T-cell (primary cell): ENCODE results near the gene PAQR6. TPM values are rescaled to one million over a fixed set of nuclear protein-coding genes. Genes with fewer than 3 reads are reported as not detected.

Experiments
- ATAC-seq, 4 experiments: fragments of 200-7000 bp in 3 of 4; fragments of 150-1000 bp in 1 of 4; cut with Tn5 transposase; replicated peaks in 1 of 4; 1 replicate in 3 of 4; 2 replicates in 1 of 4; pipeline ENCODE4 v1.10.0; 2021; ENCODE audit warnings: moderate library complexity in 3 of 4, mild to moderate bottlenecking in 2 of 4, moderate number of reproducible peaks in 1 of 4
- CTCF ChIA-PET, 2 donors: fragments of 300-600 bp; sonication (Branson Sonifier 250); formaldehyde crosslinking; loops; one replicate each; lab custom pipeline; 2022; ENCODE audit warnings: antibody characterized with exemption in 2 of 2; lab: Charles Lee
- POLR2A ChIA-PET, 2 donors: fragments of 300-600 bp; sonication (Branson Sonifier 250); formaldehyde crosslinking; loops; one replicate each; lab custom pipeline; 2022; ENCODE audit warnings: antibody characterized with exemption in 2 of 2; lab: Charles Lee
- DNase-seq, 35 experiments: peaks; one replicate each; pipeline versions ENCODE4 v3.0.0 to v3.0.0-alpha.2; 2013 to 2023
- H3K27ac ChIP-seq: one replicate; pipeline ENCODE4 v1.5.1; 2013; ENCODE audit warnings: low read length
- H3K27me3 ChIP-seq, 2 experiments: replicated peaks in 1 of 2; 1 replicate in 1 of 2; 2 replicates in 1 of 2; pipeline versions ENCODE4 v1.6.1 to v1.7.0; 2013; ENCODE audit warnings: low read length in 1 of 2, mixed read lengths in 1 of 2; ENCODE audit not compliant: control insufficient read depth in 2 of 2, insufficient read depth in 2 of 2; ENCODE audit errors: extremely low read depth in 1 of 2
- H3K36me3 ChIP-seq, 2 donors: 1 replicate in 1 of 2; 2 replicates in 1 of 2; pipeline versions ENCODE4 v1.6.1 to v1.7.0; 2013; ENCODE audit warnings: low read length in 1 of 2; ENCODE audit not compliant: control insufficient read depth in 2 of 2, insufficient read depth in 1 of 2; ENCODE audit errors: extremely low read depth in 1 of 2
- H3K4me1 ChIP-seq, 2 experiments: 1 replicate in 1 of 2; 2 replicates in 1 of 2; pipeline versions ENCODE4 v1.6.1 to v1.7.0; 2013; ENCODE audit warnings: low read length in 2 of 2, mixed read lengths in 1 of 2; ENCODE audit not compliant: insufficient read depth in 2 of 2, control insufficient read depth in 1 of 2; ENCODE audit errors: extremely low read depth in 1 of 2
- H3K4me3 ChIP-seq, 2 donors: 1 replicate in 1 of 2; 2 replicates in 1 of 2; pipeline versions ENCODE4 v1.5.1 to v1.7.0; 2013; ENCODE audit warnings: mild to moderate bottlenecking in 2 of 2, low read length in 1 of 2, moderate library complexity in 1 of 2; ENCODE audit not compliant: control insufficient read depth in 1 of 2; ENCODE audit errors: extremely low read depth in 1 of 2
- H3K9me3 ChIP-seq: 2 replicates; pipeline ENCODE4 v1.7.0; 2013
- H3K27ac Mint-ChIP-seq, 2 donors: one replicate each; pipeline ENCODE4 v1.8.0; 2020 to 2021; ENCODE audit warnings: mild to moderate bottlenecking in 2 of 2, mixed read lengths in 2 of 2
- H3K27me3 Mint-ChIP-seq, 2 donors: one replicate each; pipeline ENCODE4 v1.8.0; 2021 to 2022; ENCODE audit warnings: mixed read lengths in 2 of 2
- H3K36me3 Mint-ChIP-seq: one replicate; pipeline ENCODE4 v1.8.0; 2021; ENCODE audit warnings: mixed read lengths
- H3K4me1 Mint-ChIP-seq, 3 donors: one replicate each; pipeline ENCODE4 v1.8.0; 2020 to 2022; ENCODE audit warnings: mixed read lengths in 3 of 3, mild to moderate bottlenecking in 1 of 3
- H3K4me3 Mint-ChIP-seq, 3 donors: one replicate each; pipeline ENCODE4 v1.8.0; 2020 to 2022; ENCODE audit warnings: mild to moderate bottlenecking in 3 of 3, mixed read lengths in 3 of 3, moderate library complexity in 3 of 3
- H3K9me3 Mint-ChIP-seq, 3 donors: one replicate each; pipeline ENCODE4 v1.8.0; 2020 to 2022; ENCODE audit warnings: mixed read lengths in 3 of 3
- WGBS: methylation state at CpG from one replicate; pipeline ENCODE4 v1.1.5; 2013; ENCODE audit warnings: missing lambda C conversion rate; ENCODE audit not compliant: insufficient coverage; 5-methylcytosine and 5-hydroxymethylcytosine counted together
- total RNA-seq, 35 experiments: library from RNA in 6 of 35; stranded (reverse) in 6 of 35; fragments of 120-200 nt in 1 of 35; gene quantifications; one replicate each; pipeline versions ENCODE4 v1.2.1 to v1.2.4 and lab custom pipeline; 2013 to 2026

PAQR6 gene
- total RNA-seq, 5 donors from 2014 or later (not counting 1 experiment from before 2014, with no cell fraction given): 2.5 to 3.1 (median 2.9) TPM

DNA sequence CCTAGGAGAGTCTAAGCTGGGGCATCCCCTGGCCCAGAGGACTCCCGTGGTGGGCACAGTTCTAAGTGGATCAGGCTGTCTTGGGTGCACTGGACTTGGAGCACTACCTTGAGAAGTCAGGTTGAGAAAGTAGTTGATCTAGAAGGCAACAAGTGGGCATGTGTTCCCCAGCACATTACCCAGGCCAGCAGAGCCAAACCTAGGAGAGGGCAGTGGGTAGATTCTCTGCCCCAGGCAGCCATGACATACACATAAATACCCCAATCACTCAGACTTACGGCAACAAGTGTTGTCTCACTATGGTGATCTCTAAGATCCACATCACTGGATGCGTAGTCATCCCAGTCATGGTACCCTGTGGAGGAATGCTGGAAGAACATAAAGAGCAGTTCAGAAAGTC lies 36.6 kb downstream of the PAQR6 start:
- DNase-seq (no peak), ATAC-seq (no peak)
- peaks cover 21% of the 10 kb centered on the region for H3K36me3 Mint-ChIP-seq
- ChIA-PET POLR2A (interaction anchor here in 1 of 2 donors (1.0 kb wide), 1 partner anchor 22 kb away, joined by 3 read pairs; no protein-coding TSS in a partner anchor), CTCF (interaction anchor here in 1 of 2 donors (1.1 kb wide), 2 partner anchors 13 to 14 kb away, joined by 3 to 4 read pairs; no protein-coding TSS in a partner anchor)
- Histone ChIP-seq H3K9me3 (no peaks in the 10 kb centered on the region), H3K4me3 (no peak overlapping the region), H3K27me3 (no peaks in the 10 kb centered on the region), H3K36me3 (peaks cover 4 to 46% of the 10 kb centered on the region in 2 donors), H3K27ac (no peak overlapping the region), H3K4me1 (peaks cover 3 to 27% of the 10 kb centered on the region in 2 experiments)
- peaks cover 23 to 34% (median 32%) of the 10 kb centered on the region in 3 donors for H3K4me1 Mint-ChIP-seq
- peak overlapping the region; percentile 14 to 62 for H3K27ac Mint-ChIP-seq
- H3K9me3 Mint-ChIP-seq: no peaks in the 10 kb centered on the region
- WGBS: 100% methylated on average over 1 of the region's 3 CpGs
- peak overlapping the region in 1 of 3 donors; percentile 14 for H3K4me3 Mint-ChIP-seq
- no peaks in the 10 kb centered on the region for H3K27me3 Mint-ChIP-seq

DNA sequence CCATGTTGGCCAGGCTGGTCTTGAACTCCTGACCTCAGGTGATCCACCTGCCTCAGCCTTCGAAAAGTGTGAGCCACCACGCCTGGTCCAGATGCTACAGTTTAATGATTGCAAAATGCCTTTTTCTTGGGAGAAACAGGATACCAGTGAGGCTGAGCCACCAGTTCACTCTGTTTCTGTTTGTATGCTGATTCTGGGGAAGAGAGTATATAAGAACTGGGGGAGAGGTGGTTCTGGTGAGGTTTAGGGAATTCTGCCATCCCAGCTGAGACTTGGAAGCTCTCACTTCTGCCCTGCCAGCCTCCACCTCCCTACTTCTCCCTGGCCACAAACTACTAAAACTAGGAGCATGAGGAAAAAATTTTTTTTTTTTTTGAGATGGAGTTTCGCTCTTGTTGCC lies 43.2 kb downstream of the PAQR6 start:
- POLR2A ChIA-PET: no interaction called here
- peaks cover 0 to 60% of the 10 kb centered on the region in 2 donors for H3K36me3 ChIP-seq

DNA sequence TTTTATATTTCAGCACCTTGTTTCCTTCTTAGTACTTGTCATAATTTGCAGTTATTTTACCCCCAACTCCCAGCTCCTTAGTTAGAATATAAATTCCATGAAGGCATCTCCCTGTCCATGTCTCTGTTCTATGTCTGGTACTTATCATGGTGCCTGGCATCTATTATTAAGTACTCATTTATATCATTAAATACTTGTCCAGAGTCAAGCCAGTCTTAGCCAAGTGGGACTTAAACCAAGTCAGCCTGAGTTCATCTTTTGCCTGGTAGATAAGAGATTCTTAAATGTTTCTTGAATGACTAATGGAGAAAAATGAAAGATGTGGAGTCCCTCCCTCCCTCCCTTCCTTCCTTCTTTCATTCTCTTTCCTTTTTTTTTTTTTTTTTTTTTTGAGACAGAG lies 44.5 kb downstream of the PAQR6 start:
- Histone ChIP-seq H3K36me3 (peaks cover 0 to 50% of the 10 kb centered on the region in 2 donors), H3K27me3 (no peaks in the 10 kb centered on the region), H3K27ac (no peak overlapping the region), H3K4me3 (no peak overlapping the region), H3K4me1 (peaks cover 0 to 23% of the 10 kb centered on the region in 2 experiments), H3K9me3 (no peaks in the 10 kb centered on the region)
- no peak for DNase-seq
- H3K27ac Mint-ChIP-seq: no peak overlapping the region
- H3K4me1 Mint-ChIP-seq: peaks cover 25 to 30% (median 27%) of the 10 kb centered on the region in 3 donors
- no peaks in the 10 kb centered on the region for H3K9me3 Mint-ChIP-seq
- ATAC-seq: no peak
- CTCF ChIA-PET: interaction anchor here in 1 of 2 donors (0.5 kb wide), 1 partner anchor 1154 kb away, joined by 3 read pairs; no protein-coding TSS in a partner anchor
- POLR2A ChIA-PET: interaction anchor here in 1 of 2 donors (0.9 kb wide), 1 partner anchor 10 kb away, joined by 3 read pairs; the partner anchor contains the start of gene SLC25A44
- no peaks in the 10 kb centered on the region for H3K27me3 Mint-ChIP-seq
- peaks cover 25% of the 10 kb centered on the region for H3K36me3 Mint-ChIP-seq
- H3K4me3 Mint-ChIP-seq: no peak overlapping the region

More for the DNA sequence above, 43.2 kb downstream of the PAQR6 start:
- no peak overlapping the region for H3K4me3 Mint-ChIP-seq
- Histone ChIP-seq H3K9me3 (no peaks in the 10 kb centered on the region), H3K27ac (no peak overlapping the region), H3K4me3 (no peak overlapping the region), H3K27me3 (no peaks in the 10 kb centered on the region), H3K4me1 (peaks cover 0 to 11% of the 10 kb centered on the region in 2 experiments)
- no peak for ATAC-seq
- H3K27ac Mint-ChIP-seq: no peak overlapping the region
- H3K4me1 Mint-ChIP-seq: peaks cover 11 to 17% (median 14%) of the 10 kb centered on the region in 3 donors
- H3K27me3 Mint-ChIP-seq: no peaks in the 10 kb centered on the region
- H3K9me3 Mint-ChIP-seq: no peaks in the 10 kb centered on the region
- DNase-seq: no peak
- 90% methylated on average over 2 of the region's 3 CpGs for WGBS
- peaks cover 28% of the 10 kb centered on the region for H3K36me3 Mint-ChIP-seq
- CTCF ChIA-PET: no interaction called here

DNA sequence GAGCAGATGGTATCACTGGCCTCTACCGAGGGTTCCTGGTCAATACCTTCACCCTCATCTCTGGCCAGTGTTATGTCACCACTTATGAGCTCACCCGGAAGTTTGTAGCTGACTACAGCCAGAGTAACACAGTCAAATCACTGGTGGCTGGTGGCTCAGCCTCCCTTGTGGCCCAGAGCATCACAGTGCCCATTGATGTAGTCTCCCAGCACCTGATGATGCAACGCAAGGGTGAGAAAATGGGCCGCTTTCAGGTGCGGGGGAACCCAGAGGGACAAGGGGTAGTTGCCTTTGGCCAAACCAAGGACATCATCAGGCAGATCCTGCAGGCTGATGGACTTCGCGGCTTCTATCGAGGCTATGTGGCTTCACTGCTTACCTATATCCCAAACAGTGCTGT lies 47.8 kb downstream of the PAQR6 start:
- CTCF ChIA-PET: interaction anchor here in 1 of 2 donors (0.5 to 2.1 kb wide), 2 partner anchors 25 to 212 kb away, joined by 5 to 6 read pairs; no protein-coding TSS in a partner anchor
- DNase-seq: no peak
- Histone ChIP-seq H3K27ac (no peak overlapping the region), H3K4me1 (peaks cover 0 to 41% of the 10 kb centered on the region in 2 experiments), H3K4me3 (no peak overlapping the region), H3K36me3 (peaks cover 6 to 42% of the 10 kb centered on the region in 2 donors), H3K27me3 (no peaks in the 10 kb centered on the region), H3K9me3 (no peaks in the 10 kb centered on the region)
- no peak for ATAC-seq
- Mint-ChIP-seq H3K4me3 (no peak overlapping the region), H3K27me3 (no peaks in the 10 kb centered on the region), H3K36me3 (peaks cover 32% of the 10 kb centered on the region), H3K9me3 (no peaks in the 10 kb centered on the region), H3K27ac (no peak overlapping the region), H3K4me1 (peaks cover 51 to 53% (median 52%) of the 10 kb centered on the region in 3 donors)
- POLR2A ChIA-PET: no interaction called here
- 95% methylated on average over 5 of the region's 8 CpGs for WGBS

DNA sequence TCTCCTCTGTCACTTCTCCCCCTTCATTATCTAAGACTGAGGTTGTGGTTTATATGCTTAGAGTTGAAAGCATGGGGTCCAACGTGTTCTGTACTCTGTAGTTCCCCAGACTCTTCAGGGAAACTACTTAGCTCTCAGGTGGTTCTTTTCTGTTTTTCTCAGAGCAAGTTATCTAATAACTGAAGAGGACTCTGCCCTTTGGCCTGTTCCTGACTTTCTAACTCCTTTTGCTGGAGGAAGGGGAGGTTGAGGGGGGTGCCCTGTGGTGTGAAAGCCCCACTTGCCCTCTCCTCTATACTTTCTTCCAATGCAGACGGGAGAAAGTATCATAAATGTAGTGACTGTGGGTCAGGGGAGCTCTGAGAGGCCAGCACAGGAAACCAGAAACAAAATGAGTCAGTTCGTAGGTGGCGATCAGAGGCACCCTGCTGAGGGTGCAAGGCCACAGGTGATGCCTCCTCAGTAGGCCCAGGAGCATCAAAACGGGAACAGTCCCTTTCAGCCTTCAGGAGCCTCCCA lies 49.0 kb downstream of the PAQR6 start:
- ChIA-PET POLR2A (interaction anchor here in 1 of 2 donors (0.6 to 1.0 kb wide), 2 partner anchors 14 to 47 kb away, joined by 4 to 5 read pairs; partner anchors contain the start of gene PMF1), CTCF (interaction anchor here (0.6 to 1.5 kb wide), 4 partner anchors 12 to 1926 kb away, joined by 3 to 5 read pairs (median 3); no protein-coding TSS in a partner anchor)
- Histone ChIP-seq H3K9me3 (no peaks in the 10 kb centered on the region), H3K27ac (peak overlapping the region; percentile 35), H3K4me1 (peaks cover 5 to 53% of the 10 kb centered on the region in 2 experiments), H3K4me3 (no peak overlapping the region), H3K27me3 (no peaks in the 10 kb centered on the region), H3K36me3 (peaks cover 6 to 39% of the 10 kb centered on the region in 2 donors)
- DNase-seq (no peak), ATAC-seq (no peak)
- peaks cover 62 to 63% (median 62%) of the 10 kb centered on the region in 3 donors for H3K4me1 Mint-ChIP-seq
- peaks cover 32% of the 10 kb centered on the region for H3K36me3 Mint-ChIP-seq
- no peak overlapping the region for H3K4me3 Mint-ChIP-seq
- H3K27ac Mint-ChIP-seq: peak overlapping the region; percentile 62 to 79
- no peaks in the 10 kb centered on the region for H3K27me3 Mint-ChIP-seq
- WGBS: 3% methylated on average over 4 of the region's 5 CpGs
- no peaks in the 10 kb centered on the region for H3K9me3 Mint-ChIP-seq

DNA sequence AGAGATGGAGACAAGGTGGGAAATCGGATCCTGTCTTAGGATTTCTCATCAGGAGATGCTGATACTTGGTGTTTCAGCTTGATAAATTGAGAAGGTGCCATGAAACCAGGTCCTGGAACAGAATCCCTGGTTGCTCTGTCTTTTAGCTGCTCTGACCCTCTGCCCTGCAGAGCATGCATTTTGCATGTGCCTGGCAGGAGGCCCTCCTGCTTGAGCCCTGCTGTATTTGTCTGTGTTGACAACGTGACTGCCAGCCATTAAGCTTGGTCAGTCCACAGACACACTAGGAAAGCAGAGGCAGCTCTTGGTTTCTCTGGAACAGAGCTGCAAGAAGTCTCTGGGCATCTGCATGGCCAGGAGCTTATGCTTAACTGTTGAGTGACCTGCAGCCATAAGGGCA lies 51.4 kb downstream of the PAQR6 start:
- H3K36me3 Mint-ChIP-seq: peaks cover 34% of the 10 kb centered on the region
- H3K27ac Mint-ChIP-seq: no peak overlapping the region
- H3K4me3 ChIP-seq: no peak overlapping the region
- H3K4me1 Mint-ChIP-seq: peaks cover 74 to 77% (median 75%) of the 10 kb centered on the region in 3 donors
- H3K36me3 ChIP-seq: peaks cover 6 to 26% of the 10 kb centered on the region in 2 donors
- no peaks in the 10 kb centered on the region for H3K27me3 ChIP-seq
- CTCF ChIA-PET: no interaction called here
- DNase-seq (no peak), ATAC-seq (no peak)
- no peaks in the 10 kb centered on the region for H3K9me3 Mint-ChIP-seq
- no peaks in the 10 kb centered on the region for H3K9me3 ChIP-seq
- H3K27me3 Mint-ChIP-seq: no peaks in the 10 kb centered on the region
- no peak overlapping the region for H3K27ac ChIP-seq
- 80% methylated on average over 2 of the region's 2 CpGs for WGBS
- H3K4me1 ChIP-seq: peaks cover 5 to 60% of the 10 kb centered on the region in 2 experiments
- peak overlapping the region in 1 of 3 donors; percentile 100 for H3K4me3 Mint-ChIP-seq
- POLR2A ChIA-PET: interaction anchor here in 1 of 2 donors (0.6 kb wide), 1 partner anchor 77 kb away, joined by 4 read pairs; no protein-coding TSS in a partner anchor
